B cell (primary cell): ENCODE results near the gene MEGF11. TPM values are rescaled to one million over a fixed set of nuclear protein-coding genes. Genes with fewer than 3 reads are reported as not detected.

Experiments used
- ATAC-seq: fragments of 200-7000 bp; cut with Tn5 transposase; one replicate; pipeline ENCODE4 v1.10.0; 2021; ENCODE audit warnings: low read depth, mild to moderate bottlenecking, moderate number of reproducible peaks, moderate library complexity
- CTCF ChIA-PET: fragments of 350-600 bp; sonication (Branson Sonifier 250); formaldehyde crosslinking; loops from one replicate; lab custom pipeline; 2021; ENCODE audit warnings: antibody characterized with exemption, inconsistent platforms; lab: Charles Lee
- POLR2A ChIA-PET: fragments of 350-600 bp; sonication (Branson Sonifier 250); formaldehyde crosslinking; loops from one replicate; lab custom pipeline; 2021; ENCODE audit warnings: antibody characterized with exemption; lab: Charles Lee
- DNase-seq: peaks from one replicate; pipeline ENCODE4 v3.0.0; 2013
- H2AFZ ChIP-seq: 2 replicates; pipeline ENCODE4 v1.6.1; 2012; ENCODE audit warnings: mild to moderate bottlenecking, low read depth, low read length; ENCODE audit not compliant: insufficient read depth, poor library complexity, severe bottlenecking
- H3K27ac ChIP-seq, 2 donors: 1 replicate in 1 of 2; 2 replicates in 1 of 2; pipeline ENCODE4 v1.5.1; 2012 to 2013; ENCODE audit warnings: low read length in 2 of 2, mild to moderate bottlenecking in 2 of 2, moderate library complexity in 1 of 2
- H3K27me3 ChIP-seq, 4 experiments: fragments of 200-600 bp in 1 of 4; sonication (generic) in 1 of 4; replicated peaks in 1 of 4; 1 replicate in 2 of 4; 2 replicates in 2 of 4; pipeline versions ENCODE4 v1.6.1 to v1.7.0; 2013 to 2016; ENCODE audit warnings: low read length in 3 of 4, mild to moderate bottlenecking in 2 of 4, mixed read lengths in 1 of 4, moderate library complexity in 1 of 4; ENCODE audit not compliant: insufficient read depth in 4 of 4, control insufficient read depth in 3 of 4; ENCODE audit errors: control extremely low read depth in 1 of 4
- H3K36me3 ChIP-seq, 2 experiments: replicated peaks in 1 of 2; 1 replicate in 1 of 2; 2 replicates in 1 of 2; pipeline versions ENCODE4 v1.6.1 to v1.7.1; 2013; ENCODE audit warnings: low read length in 1 of 2; ENCODE audit not compliant: insufficient read depth in 2 of 2, control insufficient read depth in 1 of 2; ENCODE audit errors: control extremely low read depth in 1 of 2, extremely low read depth in 1 of 2
- H3K4me1 ChIP-seq, 2 donors: fragments of 200-600 bp in 1 of 2; sonication (generic) in 1 of 2; 1 replicate in 1 of 2; 2 replicates in 1 of 2; pipeline versions ENCODE4 v1.5.1 to v1.6.1; 2013 to 2017; ENCODE audit warnings: low read length in 2 of 2; ENCODE audit not compliant: control insufficient read depth in 2 of 2, insufficient read depth in 2 of 2
- H3K4me2 ChIP-seq: replicated peaks from 2 replicates; pipeline ENCODE3; 2012; ENCODE audit warnings: mild to moderate bottlenecking, low read depth, low read length; ENCODE audit not compliant: poor library complexity, severe bottlenecking
- H3K4me3 ChIP-seq, 5 experiments: fragments of 200-600 bp in 1 of 5; sonication (generic) in 1 of 5; 1 replicate in 3 of 5; 2 replicates in 2 of 5; pipeline versions ENCODE4 v1.5.1 to v1.7.0; 2011 to 2016; ENCODE audit warnings: low read length in 4 of 5, mild to moderate bottlenecking in 4 of 5, low read depth in 2 of 5, control low read depth in 1 of 5, moderate library complexity in 1 of 5; ENCODE audit not compliant: insufficient read depth in 1 of 5; ENCODE audit errors: control extremely low read depth in 1 of 5, extremely low read depth in 1 of 5
- H3K79me2 ChIP-seq: fragments of 200-600 bp; sonication (generic); one replicate; pipeline ENCODE4 v1.6.0; 2016; ENCODE audit warnings: low read length; ENCODE audit not compliant: control insufficient read depth, insufficient read depth
- H3K9ac ChIP-seq: fragments of 200-600 bp; sonication (generic); 2 replicates; pipeline ENCODE4 v1.6.1; 2017; ENCODE audit warnings: mild to moderate bottlenecking, low read length, moderate library complexity
- H3K9me3 ChIP-seq, 3 donors: one replicate each; pipeline versions ENCODE4 v1.6.1 to v1.7.1; 2013; ENCODE audit warnings: low read length in 2 of 3; ENCODE audit not compliant: control insufficient read depth in 2 of 3, insufficient read depth in 1 of 3; ENCODE audit errors: control extremely low read depth in 1 of 3
- H4K20me1 ChIP-seq: 2 replicates; pipeline ENCODE4 v1.6.0; 2012; ENCODE audit warnings: mild to moderate bottlenecking, low read length; ENCODE audit not compliant: insufficient read depth, control insufficient read depth, poor library complexity, severe bottlenecking
- H3K27ac Mint-ChIP-seq: one replicate; pipeline ENCODE4 v1.8.0; 2021; ENCODE audit warnings: mixed read lengths
- H3K27me3 Mint-ChIP-seq: one replicate; pipeline ENCODE4 v1.8.0; 2021; ENCODE audit warnings: mixed read lengths
- H3K4me1 Mint-ChIP-seq: one replicate; pipeline ENCODE4 v1.8.0; 2021; ENCODE audit warnings: mixed read lengths
- H3K4me3 Mint-ChIP-seq: one replicate; pipeline ENCODE4 v1.8.0; 2021; ENCODE audit warnings: mixed read lengths
- H3K9me3 Mint-ChIP-seq: one replicate; pipeline ENCODE4 v1.8.0; 2022; ENCODE audit warnings: mixed read lengths; ENCODE audit not compliant: insufficient read depth
- EZH2 ChIP-seq: IDR thresholded peaks from 2 replicates; pipeline ENCODE4 v1.6.1; 2012; ENCODE audit warnings: borderline replicate concordance, low read depth, mild to moderate bottlenecking, moderate library complexity, low read length; ENCODE audit not compliant: insufficient read depth, poor library complexity, severe bottlenecking
- WGBS: methylation state at CpG from one replicate; pipeline ENCODE4 v1.1.5; 2013; ENCODE audit warnings: missing lambda C conversion rate; ENCODE audit not compliant: insufficient coverage; 5-methylcytosine and 5-hydroxymethylcytosine counted together
- intact Hi-C: fragments of 100-400 bp; cut with micrococcal nuclease; formaldehyde crosslinking; loops from one replicate; pipeline ENCODE4 v1.10.0; 2022
- polyA plus RNA-seq: library from polyadenylated mRNA; depleted of rRNA; stranded (reverse); fragments of >200 nt; gene quantifications from 2 replicates; pipeline ENCODE4 v1.2.3, GENCODE V29; 2012
- total RNA-seq, 2 donors: library from RNA; stranded (reverse); fragments of 120-200 nt in 1 of 2; gene quantifications; 1 replicate in 1 of 2; 2 replicates in 1 of 2; pipeline versions ENCODE4 v1.2.3 to v1.2.4, GENCODE V29; 2013 to 2022
- TF ChIP-seq, protein P1 (sequence below): fragments of 200-600 bp; IDR thresholded peaks from one replicate; pipeline ENCODE4 v1.8.0; 2022; ENCODE audit warnings: antibody characterized with exemption, mild to moderate bottlenecking

MEGF11 gene
- total and polyA plus RNA-seq, 2 donors (not counting 1 experiment from before 2014, with no cell fraction given) = 0.04 to 0.34 TPM

DNA sequence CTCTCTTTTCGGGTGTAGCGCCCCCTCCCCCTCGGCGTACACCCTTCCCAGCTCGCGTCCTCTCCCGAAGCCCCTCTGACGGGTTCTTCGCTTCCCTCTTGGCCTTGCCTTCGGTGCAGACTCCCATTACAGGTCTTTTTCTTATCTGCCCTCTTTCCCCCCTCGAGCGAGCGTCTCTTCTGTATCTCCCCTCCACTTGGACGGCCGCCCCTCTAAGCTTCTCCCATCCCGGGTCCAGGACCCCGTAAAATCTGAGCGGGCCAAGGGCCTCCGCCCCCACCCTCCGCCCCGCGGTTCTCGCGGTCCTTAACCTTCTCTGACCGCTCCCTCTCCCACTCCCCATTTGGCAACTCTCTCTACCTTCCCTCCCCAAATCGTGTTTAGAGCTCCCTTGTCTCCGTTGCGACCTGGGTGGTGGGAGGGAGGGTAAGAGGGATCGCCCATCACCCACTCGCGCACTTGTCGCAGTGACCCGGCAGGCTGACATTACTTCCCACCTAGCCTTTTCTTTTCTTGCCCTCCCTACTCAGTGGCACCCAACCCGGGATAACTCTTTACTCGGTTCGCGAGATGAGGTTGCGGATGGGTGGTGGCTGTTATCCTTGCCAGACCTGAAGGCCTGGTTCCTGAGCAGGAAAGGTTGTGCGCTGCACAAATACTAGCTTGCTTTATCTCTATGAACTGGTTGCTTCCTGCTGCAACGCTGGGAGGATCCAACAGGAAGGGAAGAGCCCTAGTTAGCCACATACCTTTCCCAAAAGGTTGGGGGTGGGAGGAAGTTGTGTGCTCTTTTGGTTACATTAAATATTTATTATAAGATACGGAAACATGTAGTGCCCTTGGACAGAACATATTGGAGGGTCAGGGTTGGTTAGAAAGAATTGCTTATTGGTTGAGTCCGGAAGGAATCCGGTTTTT is 383.3 kb downstream of the MEGF11 start:
- intact Hi-C loops = loop anchor here (1.0 to 2.0 kb wide), 8 partner anchors 14 to 353 kb away; partner anchors contain the start of genes DENND4A, DPP8 and INTS14
- peak overlapping the region; percentile 89 for H2AFZ ChIP-seq

More for the DNA sequence above, 383.3 kb downstream of the MEGF11 start:
- POLR2A ChIA-PET = interaction anchor here (0.6 to 1.9 kb wide), 15 partner anchors 13 to 1725 kb away, joined by 3 to 14 read pairs (median 4); partner anchors contain the start of genes DENND4A, DIS3L and INTS14
- TF ChIP-seq EZH2 = no peak
- TF ChIP-seq, protein P1, sequence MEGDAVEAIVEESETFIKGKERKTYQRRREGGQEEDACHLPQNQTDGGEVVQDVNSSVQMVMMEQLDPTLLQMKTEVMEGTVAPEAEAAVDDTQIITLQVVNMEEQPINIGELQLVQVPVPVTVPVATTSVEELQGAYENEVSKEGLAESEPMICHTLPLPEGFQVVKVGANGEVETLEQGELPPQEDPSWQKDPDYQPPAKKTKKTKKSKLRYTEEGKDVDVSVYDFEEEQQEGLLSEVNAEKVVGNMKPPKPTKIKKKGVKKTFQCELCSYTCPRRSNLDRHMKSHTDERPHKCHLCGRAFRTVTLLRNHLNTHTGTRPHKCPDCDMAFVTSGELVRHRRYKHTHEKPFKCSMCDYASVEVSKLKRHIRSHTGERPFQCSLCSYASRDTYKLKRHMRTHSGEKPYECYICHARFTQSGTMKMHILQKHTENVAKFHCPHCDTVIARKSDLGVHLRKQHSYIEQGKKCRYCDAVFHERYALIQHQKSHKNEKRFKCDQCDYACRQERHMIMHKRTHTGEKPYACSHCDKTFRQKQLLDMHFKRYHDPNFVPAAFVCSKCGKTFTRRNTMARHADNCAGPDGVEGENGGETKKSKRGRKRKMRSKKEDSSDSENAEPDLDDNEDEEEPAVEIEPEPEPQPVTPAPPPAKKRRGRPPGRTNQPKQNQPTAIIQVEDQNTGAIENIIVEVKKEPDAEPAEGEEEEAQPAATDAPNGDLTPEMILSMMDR = no peak
- Histone ChIP-seq H3K36me3 (peaks cover 5 to 7% of the 10 kb centered on the region in 2 experiments), H3K9ac (peak overlapping the region; percentile 87), H3K4me2 (peak overlapping the region; percentile 93), H3K4me1 (peaks cover 16 to 17% of the 10 kb centered on the region in 2 donors), H3K27ac (peak overlapping the region; percentile 95 to 96), H3K79me2 (peaks cover 58% of the 10 kb centered on the region), H3K9me3 (no peaks in the 10 kb centered on the region), H4K20me1 (peaks cover 29% of the 10 kb centered on the region), H3K4me3 (peak overlapping the region; percentile 75 to 99 (median 89)), H3K27me3 (no peaks in the 10 kb centered on the region)
- WGBS = 1% methylated on average over 28 of the region's 43 CpGs
- no peaks in the 10 kb centered on the region for H3K9me3 Mint-ChIP-seq
- peaks cover 33% of the 10 kb centered on the region for H3K4me1 Mint-ChIP-seq
- H3K27ac Mint-ChIP-seq = peak overlapping the region; percentile 99
- H3K27me3 Mint-ChIP-seq = no peaks in the 10 kb centered on the region
- CTCF ChIA-PET = interaction anchor here (0.7 to 5.2 kb wide), 14 partner anchors 14 to 334 kb away, joined by 3 to 45 read pairs (median 6); partner anchors contain the start of genes DENND4A and INTS14
- ATAC-seq = no peak
- peak overlapping the region; percentile 99 for H3K4me3 Mint-ChIP-seq
- DNase-seq = no peak
